GM12878 (cell line): ENCODE measurements around the gene JUND. TPM values are rescaled to one million over a fixed set of nuclear protein-coding genes. Genes with fewer than 3 reads are reported as not detected.
A peak's percentile ranks its signal among the peaks of the same experiment; 100 is the strongest.

Source experiments
- ATAC-seq: fragments of 200-7000 bp; cut with Tn5 transposase; 3 replicates; pipeline ENCODE4 v1.9.1; 2020; ENCODE audit warnings: mild to moderate bottlenecking, moderate library complexity
- BruUV-seq: library from RNA; stranded (reverse); fragments of 400-500 nt; replicated peaks from 2 replicates; lab custom pipeline; 2021; lab: Mats Ljungman, UMichigan
- CTCF ChIA-PET: fragments of 300-600 bp; sonication (Branson Sonifier 250); formaldehyde crosslinking; extraction: SDS; loops from one replicate; lab custom pipeline; 2021; ENCODE audit warnings: inconsistent platforms; lab: Yijun Ruan, JAX
- POLR2A ChIA-PET: fragments of 350-600 bp; formaldehyde crosslinking; extraction: SDS; loops from one replicate; lab custom pipeline; 2021; ENCODE audit warnings: inconsistent platforms; lab: Charles Lee
- RAD21 ChIA-PET: fragments of 300-600 bp; sonication (Branson Sonifier 250); formaldehyde crosslinking; loops from one replicate; lab custom pipeline; 2023; ENCODE audit warnings: antibody characterized with exemption; ENCODE audit not compliant: unreplicated experiment; lab: Charles Lee
- SMC1A ChIA-PET: fragments of 300-600 bp; sonication (Branson Sonifier 250); formaldehyde crosslinking; loops from one replicate; lab custom pipeline; 2023; ENCODE audit not compliant: unreplicated experiment, uncharacterized antibody; lab: Charles Lee
- DNase-seq: peaks from one replicate; pipeline ENCODE4 v3.0.0-alpha.2; 2011; ENCODE audit warnings: low read depth, low spot score
- FAIRE-seq: peaks from 3 replicates; lab custom pipeline; 2011; peaks lifted over from hg19 to GRCh38; lab: Jason Lieb, UNC
- H2AFZ ChIP-seq: 2 replicates; pipeline ENCODE4 v1.6.0; 2011; ENCODE audit warnings: low read depth, low read length, control low read depth; ENCODE audit not compliant: control insufficient read depth
- H3K27ac ChIP-seq: 2 replicates; pipeline ENCODE4 v1.5.1; 2011; ENCODE audit warnings: control low read depth; ENCODE audit not compliant: control insufficient read depth, insufficient read depth
- H3K27me3 ChIP-seq, 2 experiments: replicated peaks in 1 of 2; 2 replicates each; pipeline versions ENCODE4 v1.6.0 to v1.6.1; 2011; ENCODE audit warnings: low read length in 1 of 2; ENCODE audit not compliant: control insufficient read depth in 2 of 2, insufficient read depth in 2 of 2
- H3K36me3 ChIP-seq, 2 experiments: 2 replicates each; pipeline ENCODE4 v1.5.1; 2011; ENCODE audit warnings: low read length in 1 of 2; ENCODE audit not compliant: control insufficient read depth in 2 of 2, insufficient read depth in 2 of 2
- H3K4me1 ChIP-seq: 2 replicates; pipeline ENCODE4 v1.6.1; 2011; ENCODE audit warnings: mild to moderate bottlenecking, low read length, moderate library complexity, mixed read lengths; ENCODE audit not compliant: control insufficient read depth, insufficient read depth
- H3K4me2 ChIP-seq: 2 replicates; pipeline ENCODE4 v1.6.0; 2011; ENCODE audit warnings: control low read depth; ENCODE audit not compliant: control insufficient read depth, insufficient read depth
- H3K4me3 ChIP-seq: fragments of 200-600 bp; sonication (generic); 2 replicates; pipeline ENCODE4 v1.5.1; 2016
- H3K79me2 ChIP-seq: 2 replicates; pipeline ENCODE4 v1.6.0; 2011; ENCODE audit warnings: low read length; ENCODE audit not compliant: control insufficient read depth, insufficient read depth
- H3K9ac ChIP-seq: 2 replicates; pipeline ENCODE4 v1.8.0; 2011; ENCODE audit warnings: low read length, control low read depth, mixed read lengths; ENCODE audit not compliant: control insufficient read depth, insufficient read depth
- H3K9me3 ChIP-seq: replicated peaks from 3 replicates; pipeline ENCODE4 v1.5.1; 2011; ENCODE audit warnings: mild to moderate bottlenecking, low read length; ENCODE audit not compliant: control insufficient read depth, insufficient read depth
- H4K20me1 ChIP-seq: 2 replicates; pipeline ENCODE4 v1.6.0; 2011; ENCODE audit not compliant: control insufficient read depth, insufficient read depth
- BCL11A ChIP-seq: IDR thresholded peaks from 2 replicates; pipeline ENCODE4 v1.6.1; 2011; ENCODE audit warnings: low read depth, low read length
- BRCA1 ChIP-seq: IDR thresholded peaks from 2 replicates; pipeline ENCODE4 v1.6.1; 2011; ENCODE audit warnings: low read depth, low read length, improper control_type of control experiment
- CTCF ChIP-seq, 3 experiments: IDR thresholded peaks in 2 of 3; conservative IDR thresholded peaks in 1 of 3; 2 replicates each; pipeline ENCODE4 v1.5.1; 2011; ENCODE audit warnings: low read depth in 3 of 3, low read length in 3 of 3, mild to moderate bottlenecking in 3 of 3, control low read depth in 2 of 3, moderate library complexity in 2 of 3, inconsistent platforms in 1 of 3, mixed read lengths in 1 of 3; ENCODE audit not compliant: control insufficient read depth in 2 of 3, insufficient read depth in 1 of 3; ENCODE audit errors: extremely low read depth in 1 of 3
- E2F8 ChIP-seq: fragments of 450-650 bp; IDR thresholded peaks from 2 replicates; pipeline ENCODE4 v1.6.1; 2018; ENCODE audit warnings: mild to moderate bottlenecking, low read depth, moderate library complexity; ENCODE audit not compliant: partially characterized antibody
- E4F1 ChIP-seq: fragments of 450-650 bp; IDR thresholded peaks from 2 replicates; pipeline ENCODE4 v1.6.1; 2018; ENCODE audit warnings: borderline replicate concordance, mild to moderate bottlenecking; ENCODE audit not compliant: partially characterized antibody
- EP300 ChIP-seq, 2 experiments: fragments of 150-350 bp in 1 of 2; IDR thresholded peaks; 2 replicates each; pipeline ENCODE4 v1.6.1; 2011 to 2012; ENCODE audit warnings: low read depth in 2 of 2, low read length in 2 of 2, borderline replicate concordance in 1 of 2, improper control_type of control experiment in 1 of 2, inconsistent platforms in 1 of 2; ENCODE audit not compliant: control insufficient read depth in 1 of 2
- HCFC1 ChIP-seq: fragments of 150-350 bp; IDR thresholded peaks from 2 replicates; pipeline ENCODE4 v1.6.1; 2014; ENCODE audit warnings: low read length
- IRF3 ChIP-seq: fragments of 450-650 bp; IDR thresholded peaks from 2 replicates; pipeline ENCODE4 v1.6.1; 2014; ENCODE audit warnings: mild to moderate bottlenecking
- MXI1 ChIP-seq: fragments of 150-350 bp; IDR thresholded peaks from 2 replicates; pipeline ENCODE4 v1.6.1; 2011; ENCODE audit warnings: low read depth, mild to moderate bottlenecking, inconsistent platforms, low read length, improper control_type of control experiment
- POLR2AphosphoS5 ChIP-seq: IDR thresholded peaks from 2 replicates; pipeline ENCODE4 v1.6.1; 2011; ENCODE audit warnings: mild to moderate bottlenecking, low read length, inconsistent platforms
- STAT3 ChIP-seq: IDR thresholded peaks from 2 replicates; pipeline ENCODE4 v1.6.1; 2011; ENCODE audit warnings: low read depth, low read length, improper control_type of control experiment
- TCF7 ChIP-seq: IDR thresholded peaks from 2 replicates; pipeline ENCODE4 v1.6.1; 2014; ENCODE audit warnings: antibody characterized with exemption, borderline replicate concordance
- USF1 ChIP-seq: IDR thresholded peaks from 2 replicates; pipeline ENCODE4 v1.6.1; 2011; ENCODE audit warnings: borderline replicate concordance, low read depth, mild to moderate bottlenecking, moderate library complexity, mixed read lengths, low read length; ENCODE audit not compliant: insufficient read depth; ENCODE audit errors: extremely low read length
- WGBS: methylation state at CpG from one replicate; pipeline ENCODE4 v1.1.6; 2016; ENCODE audit warnings: low lambda C conversion rate; ENCODE audit not compliant: insufficient replicate concordance, insufficient coverage; ENCODE audit errors: missing lambda C conversion rate; 5-methylcytosine and 5-hydroxymethylcytosine counted together
- in situ Hi-C: fragments of 300-500 bp; cut with MboI; formaldehyde crosslinking; loops from 9 replicates; pipeline ENCODE4 v1.14.3; 2018; ENCODE audit warnings: mixed read lengths
- intact Hi-C: fragments of 100-400 bp; cut with micrococcal nuclease; formaldehyde crosslinking; loops from one replicate; pipeline ENCODE4 v1.14.2; 2022; ENCODE audit not compliant: unreplicated experiment
- polyA plus RNA-seq, 11 experiments: library from polyadenylated mRNA; depleted of rRNA in 4 of 11; unstranded in 6 of 11; stranded (reverse) in 5 of 11; fragments of >200 nt; fragmentation: Nextera tagmentation in 4 of 11; fragmentation: Illumina TruSeq in 1 of 11; extraction: Ambion mirVana in 4 of 11; extraction: Trizol in 1 of 11; gene quantifications; 1 replicate in 1 of 11; 2 replicates in 10 of 11; pipeline versions ENCODE4 v1.2.1 to v1.2.3, GENCODE V29; 2011 to 2016; ENCODE audit warnings: inconsistent platforms in 2 of 11, missing spikeins in 2 of 11, low read depth in 1 of 11
- total RNA-seq, 4 experiments: library from RNA; depleted of rRNA in 3 of 4; stranded (reverse); fragments of >200 nt in 3 of 4; fragmentation: Illumina TruSeq in 1 of 4; extraction: Trizol in 1 of 4; gene quantifications; 2 replicates each; pipeline versions ENCODE4 v1.2.1 to v1.2.3, GENCODE V29; 2013 to 2021

JUND gene
- total and polyA plus RNA-seq, 10 of the 15 experiments (the other 5 are each of a cell fraction or from before 2014, with no cell fraction given): 7.4 to 164 (median 18.8) TPM

- ChIA-PET RAD21 (interaction anchor here (0.7 to 8.7 kb wide), 9 partner anchors 9 to 75 kb away, joined by 3 to 175 read pairs (median 10); partner anchors contain the start of genes MPV17L2 and RAB3A), POLR2A (interaction anchor here (0.9 to 1.7 kb wide), 3 partner anchors 29 to 62 kb away, joined by 3 to 4 read pairs (median 4); no protein-coding TSS in a partner anchor), SMC1A (interaction anchor here (0.8 to 7.6 kb wide), 9 partner anchors 25 to 157 kb away, joined by 3 to 121 read pairs (median 7); partner anchors contain the start of genes MPV17L2 and RAB3A), CTCF (interaction anchor here (1.1 to 8.0 kb wide), 17 partner anchors 8 to 190 kb away, joined by 3 to 213 read pairs (median 10); partner anchors contain the start of genes LSM4, MPV17L2 and RAB3A)
- H3K9me3 ChIP-seq: no peaks in the 10 kb centered on the region
- H4K20me1 ChIP-seq: no peaks in the 10 kb centered on the region
- H3K36me3 ChIP-seq: no peaks in the 10 kb centered on the region
- DNase-seq (no peak), FAIRE-seq (no peak), ATAC-seq (peak; percentile 47; the same call in 2 of the 3 replicates)
- peaks cover 5% of the 10 kb centered on the region for H3K4me1 ChIP-seq
- WGBS: 49% methylated on average over 5 of the region's 5 CpGs
- no peak overlapping the region for H2AFZ ChIP-seq
- H3K9ac ChIP-seq: no peak overlapping the region
- H3K79me2 ChIP-seq: no peaks in the 10 kb centered on the region
- no TSS peak for BruUV-seq
- in situ Hi-C loops: no loop called here
- no peak overlapping the region for H3K27ac ChIP-seq
- intact Hi-C loops: no loop called here
- no peak overlapping the region for H3K4me2 ChIP-seq
- no peaks in the 10 kb centered on the region; a peak in 1 of 4 replicates for H3K27me3 ChIP-seq
- H3K4me3 ChIP-seq: no peak overlapping the region
- TF ChIP-seq MXI1 (no peak), EP300 (IDR thresholded peaks at IDR 0.05; ENCODE audit: borderline replicate concordance in 1 of 2, control insufficient read depth in 1 of 2, low read depth in 2 of 2, low read length in 2 of 2) (no peak), IRF3 (no peak), BCL11A (no peak), HCFC1 (no peak), E2F8 (no peak), USF1 (no peak), POLR2AphosphoS5 (no peak), TCF7 (no peak), CTCF (IDR thresholded peaks at IDR 0.05 in 2 of 3, conservative IDR thresholded peaks at IDR 0.05 in 1 of 3; ENCODE audit: control insufficient read depth in 2 of 3, extremely low read depth in 1 of 3, insufficient read depth in 1 of 3, low read depth in 3 of 3, low read length in 3 of 3) (no peak), STAT3 (no peak), BRCA1 (no peak), E4F1 (no peak)
These were observed 27.7 kb downstream of the JUND start for GRCh38 chr19:18253716-18254115.
